ENCODE data around the gene MACROD1. TPM values are rescaled to one million over a fixed set of nuclear protein-coding genes. Genes with fewer than 3 reads are reported as not detected.

Gene MACROD1
- total and polyA plus RNA-seq, 2 donors (not counting 3 experiments of a cell fraction or from before 2014, with no cell fraction given) = 11.0 to 16.2 TPM

- peaks cover 0 to 26% of the 10 kb centered on the region in 2 experiments for H3K36me3 ChIP-seq (ENCODE audit: control insufficient read depth in 2 of 2, extremely low read depth in 1 of 2, insufficient read depth in 2 of 2, low read length in 2 of 2)
- no peak overlapping the region for H3K27ac ChIP-seq (ENCODE audit: insufficient read depth, low read depth, low read length)
- H3K79me2 ChIP-seq (ENCODE audit: control insufficient read depth, insufficient read depth, low read length) = no peaks in the 10 kb centered on the region
- H4K20me1 ChIP-seq (replicated peaks; ENCODE audit: control insufficient read depth, extremely low read depth, insufficient read depth, low read length) = no peaks in the 10 kb centered on the region
- H3K9me1 ChIP-seq (replicated peaks; ENCODE audit: control insufficient read depth, extremely low read depth, insufficient read depth, low read length) = no peaks in the 10 kb centered on the region
- ChIA-PET CTCF (interaction anchor here (1.2 to 4.9 kb wide), 11 partner anchors 8 to 187 kb away, joined by 3 to 162 read pairs (median 9); partner anchors contain the start of genes COX8A, MACROD1 and STIP1), POLR2A (no interaction called here)
- H3K27me3 ChIP-seq (ENCODE audit: control insufficient read depth in 2 of 2, insufficient read depth in 2 of 2, low read length in 2 of 2) = no peaks in the 10 kb centered on the region
- H3K4me1 ChIP-seq (ENCODE audit: control insufficient read depth, extremely low read depth, insufficient read depth, low read length) = peaks cover 29% of the 10 kb centered on the region
- TF ChIP-seq MAX (IDR thresholded peaks at IDR 0.05; ENCODE audit: insufficient read depth, insufficient read length) (no peak), FOS (IDR thresholded peaks at IDR 0.05; ENCODE audit: borderline replicate concordance, insufficient read depth, low read length) (no peak), MYC (IDR thresholded peaks at IDR 0.05; ENCODE audit: low read depth, low read length) (no peak), POLR2AphosphoS5 (IDR thresholded peaks at IDR 0.05; ENCODE audit: insufficient read depth, low read depth, low read length) (no peak), GATA2 (IDR thresholded peaks at IDR 0.05; ENCODE audit: insufficient read depth, insufficient read length, low read depth, low read length) (no peak), POLR2A (IDR thresholded peaks at IDR 0.05; ENCODE audit: low read depth, low read length) (no peak)
- H3K4me2 ChIP-seq (ENCODE audit: insufficient read depth, low read length) = no peak overlapping the region
- no peak overlapping the region for H3K4me3 ChIP-seq (replicated peaks in 1 of 3; ENCODE audit: insufficient read depth in 1 of 3, low read depth in 1 of 3, low read length in 3 of 3)
- no TSS peak for BruUV-seq (replicated peaks)
- dilution Hi-C loops (cut with MboI; ENCODE audit: extremely low pct_ligation_motif_present, low sequenced_read_pairs) = no loop called here
- H3K9me3 ChIP-seq (replicated peaks; ENCODE audit: control insufficient read depth, insufficient read depth, low read length) = no peaks in the 10 kb centered on the region
- H2AFZ ChIP-seq (ENCODE audit: low read depth, low read length) = no peak overlapping the region
- intact Hi-C loops (cut with micrococcal nuclease) = no loop called here
- no peak for FAIRE-seq
- DNase-seq (ENCODE audit: low read depth, low spot score) = no peak
- no peak overlapping the region for H3K9ac ChIP-seq (replicated peaks; ENCODE audit: extremely low read depth, insufficient read depth, low read length)
Observed at GRCh38 chr11:63998558-63999348, 167.2 kb downstream of the MACROD1 start.

DNA sequence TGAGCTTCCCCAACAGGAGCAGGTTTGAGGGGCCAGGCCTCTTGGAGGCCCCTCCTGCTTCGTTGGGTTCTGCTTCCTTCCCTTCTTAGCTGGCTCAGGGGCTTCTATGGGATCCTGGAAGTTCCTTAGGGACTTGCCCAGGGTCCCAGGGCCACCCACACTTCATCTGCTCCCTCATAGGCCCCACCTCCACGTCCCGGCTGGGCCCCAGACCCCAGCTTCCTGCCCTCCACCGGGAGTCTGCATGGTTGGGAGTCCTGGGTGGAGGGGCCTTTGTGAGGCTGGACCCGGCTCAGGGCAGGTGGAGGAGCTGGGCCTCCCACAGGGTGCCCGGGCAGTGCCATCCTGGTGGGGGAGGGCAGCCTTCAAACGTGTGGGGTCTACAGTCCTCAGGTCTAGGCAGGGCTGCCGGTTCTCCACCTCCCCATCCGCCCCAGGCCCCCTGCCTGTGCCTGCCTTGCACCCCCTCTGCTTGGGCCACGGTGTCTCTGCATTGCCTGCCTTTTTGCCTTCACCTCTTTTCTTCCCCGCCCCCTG is 168.0 kb downstream of the MACROD1 start:
- Histone ChIP-seq H3K79me2 (ENCODE audit: control insufficient read depth, insufficient read depth, low read length) (no peaks in the 10 kb centered on the region), H3K27ac (ENCODE audit: insufficient read depth, low read depth, low read length) (no peak overlapping the region), H3K27me3 (ENCODE audit: control insufficient read depth in 2 of 2, insufficient read depth in 2 of 2, low read length in 2 of 2) (no peaks in the 10 kb centered on the region), H3K4me2 (ENCODE audit: insufficient read depth, low read length) (no peak overlapping the region), H4K20me1 (replicated peaks; ENCODE audit: control insufficient read depth, extremely low read depth, insufficient read depth, low read length) (no peaks in the 10 kb centered on the region), H3K4me1 (ENCODE audit: control insufficient read depth, extremely low read depth, insufficient read depth, low read length) (peaks cover 26% of the 10 kb centered on the region), H3K9me3 (replicated peaks; ENCODE audit: control insufficient read depth, insufficient read depth, low read length) (no peaks in the 10 kb centered on the region), H3K36me3 (ENCODE audit: control insufficient read depth in 2 of 2, extremely low read depth in 1 of 2, insufficient read depth in 2 of 2, low read length in 2 of 2) (peaks cover 0 to 27% of the 10 kb centered on the region in 2 experiments), H2AFZ (ENCODE audit: low read depth, low read length) (no peak overlapping the region), H3K9ac (replicated peaks; ENCODE audit: extremely low read depth, insufficient read depth, low read length) (no peak overlapping the region), H3K4me3 (replicated peaks in 1 of 3; ENCODE audit: insufficient read depth in 1 of 3, low read depth in 1 of 3, low read length in 3 of 3) (no peak overlapping the region), H3K9me1 (replicated peaks; ENCODE audit: control insufficient read depth, extremely low read depth, insufficient read depth, low read length) (no peaks in the 10 kb centered on the region)
- intact Hi-C loops (cut with micrococcal nuclease) (no loop called here), dilution Hi-C loops (cut with MboI; ENCODE audit: extremely low pct_ligation_motif_present, low sequenced_read_pairs) (no loop called here)
- ChIA-PET POLR2A (interaction anchor here (0.5 kb wide), 1 partner anchor 179 kb away, joined by 7 read pairs; no protein-coding TSS in a partner anchor), CTCF (no interaction called here)
- no peak for DNase-seq (ENCODE audit: low read depth, low spot score)
- TF ChIP-seq JUN (IDR thresholded peaks at IDR 0.05; ENCODE audit: borderline replicate concordance, insufficient read depth, insufficient read length, low read depth) (no peak), POLR2A (IDR thresholded peaks at IDR 0.05; ENCODE audit: low read depth, low read length) (no peak), POLR2AphosphoS5 (IDR thresholded peaks at IDR 0.05; ENCODE audit: insufficient read depth, low read depth, low read length) (no peak), MAX (IDR thresholded peaks at IDR 0.05; ENCODE audit: insufficient read depth, insufficient read length) (no peak), EZH2 (IDR thresholded peaks at IDR 0.05; ENCODE audit: borderline replicate concordance, low read depth, low read length, severe bottlenecking) (no peak), MYC (IDR thresholded peaks at IDR 0.05; ENCODE audit: low read depth, low read length) (no peak), FOS (IDR thresholded peaks at IDR 0.05; ENCODE audit: borderline replicate concordance, insufficient read depth, low read length) (no peak), GATA2 (IDR thresholded peaks at IDR 0.05; ENCODE audit: insufficient read depth, insufficient read length, low read depth, low read length) (no peak), CTCF (IDR thresholded peaks at IDR 0.05; ENCODE audit: extremely low read depth in 1 of 2, insufficient read depth in 1 of 2, low read depth in 1 of 2, low read length in 2 of 2) (no peak)
- no TSS peak for BruUV-seq (replicated peaks)
- no peak for FAIRE-seq

Measured in endothelial cell of umbilical vein (primary cell).